WTC11 (cell line): ENCODE data around the gene DCHS2. TPM values are rescaled to one million over a fixed set of nuclear protein-coding genes. Genes with fewer than 3 reads are reported as not detected.

Source experiments
- ATAC-seq: fragments of 200-7000 bp; cut with Tn5 transposase; 2 replicates; pipeline ENCODE4 v1.10.0; 2021; ENCODE audit warnings: mild to moderate bottlenecking, moderate library complexity
- CTCF ChIA-PET: fragments of 300-600 bp; sonication (Branson Sonifier 250); formaldehyde crosslinking; loops from one replicate; lab custom pipeline; 2021; ENCODE audit warnings: antibody characterized with exemption; lab: Charles Lee
- POLR2A ChIA-PET: fragments of 350-600 bp; sonication (Branson Sonifier 250); formaldehyde crosslinking; loops from one replicate; lab custom pipeline; 2021; ENCODE audit warnings: antibody characterized with exemption; lab: Charles Lee
- DNase-seq: peaks from one replicate; pipeline ENCODE4 v3.0.0; 2021; ENCODE audit warnings: low spot score
- H3K27ac Mint-ChIP-seq: 2 replicates; pipeline ENCODE4 v1.8.0; 2021; ENCODE audit warnings: mixed read lengths
- H3K27me3 Mint-ChIP-seq: 2 replicates; pipeline ENCODE4 v1.8.0; 2021; ENCODE audit warnings: low read depth, mild to moderate bottlenecking, moderate library complexity, mixed read lengths
- H3K36me3 Mint-ChIP-seq: 2 replicates; pipeline ENCODE4 v1.8.0; 2021; ENCODE audit warnings: mixed read lengths
- H3K4me1 Mint-ChIP-seq: 2 replicates; pipeline ENCODE4 v1.8.0; 2022; ENCODE audit warnings: mixed read lengths
- H3K4me3 Mint-ChIP-seq: 2 replicates; pipeline ENCODE4 v1.8.0; 2021; ENCODE audit warnings: mild to moderate bottlenecking, moderate library complexity, mixed read lengths
- H3K9me3 Mint-ChIP-seq: 2 replicates; pipeline ENCODE4 v1.8.0; 2021; ENCODE audit warnings: mixed read lengths
- ATF1 ChIP-seq: sonication (generic); formaldehyde crosslinking; IDR thresholded peaks from 2 replicates; pipeline ENCODE4 v1.8.1; 2023; ENCODE audit warnings: mild to moderate bottlenecking, moderate library complexity, missing genetic modification reagents
- CTCF ChIP-seq: fragments of 200-600 bp; IDR thresholded peaks from 2 replicates; pipeline ENCODE4 v1.8.0; 2022; ENCODE audit warnings: antibody characterized with exemption
- FOXP4 ChIP-seq: sonication (generic); formaldehyde crosslinking; IDR thresholded peaks from 2 replicates; pipeline ENCODE4 v1.8.0; 2022; ENCODE audit warnings: mild to moderate bottlenecking, missing genetic modification reagents
- JAZF1 ChIP-seq: fragments of 250-450 bp; sonication (Bioruptor Pico); IDR thresholded peaks from 2 replicates; pipeline ENCODE4 v1.9.0; 2021; ENCODE audit warnings: moderate library complexity, mild to moderate bottlenecking, inconsistent platforms
- NFATC4 ChIP-seq: fragments of 250-450 bp; sonication (Bioruptor Pico); IDR thresholded peaks from 2 replicates; pipeline ENCODE4 v1.9.0; 2021; ENCODE audit warnings: mild to moderate bottlenecking
- NFE2L1 ChIP-seq: sonication (generic); formaldehyde crosslinking; IDR thresholded peaks from 2 replicates; pipeline ENCODE4 v1.8.1; 2023; ENCODE audit warnings: missing genetic modification reagents
- NR1H2 ChIP-seq: sonication (generic); formaldehyde crosslinking; IDR thresholded peaks from 2 replicates; pipeline ENCODE4 v1.9.0; 2021; ENCODE audit warnings: mild to moderate bottlenecking, moderate library complexity, missing genetic modification reagents
- PRDM15 ChIP-seq: sonication (generic); formaldehyde crosslinking; IDR thresholded peaks from 2 replicates; pipeline ENCODE4 v1.8.0; 2022; ENCODE audit warnings: missing genetic modification reagents
- RORB ChIP-seq: fragments of 250-450 bp; sonication (Bioruptor Pico); IDR thresholded peaks from 2 replicates; pipeline ENCODE4 v1.9.0; 2021; ENCODE audit warnings: mild to moderate bottlenecking
- SOX15 ChIP-seq: fragments of 250-450 bp; sonication (Bioruptor Pico); IDR thresholded peaks from 2 replicates; pipeline ENCODE4 v1.9.0; 2021; ENCODE audit warnings: mild to moderate bottlenecking
- SP1 ChIP-seq: sonication (generic); formaldehyde crosslinking; conservative IDR thresholded peaks from 2 replicates; pipeline ENCODE4 v1.8.1; 2022; ENCODE audit warnings: missing genetic modification reagents
- TEAD1 ChIP-seq: sonication (generic); formaldehyde crosslinking; IDR thresholded peaks from 2 replicates; pipeline ENCODE4 v1.8.0; 2022; ENCODE audit warnings: mild to moderate bottlenecking, missing genetic modification reagents
- TP53 ChIP-seq: sonication (generic); formaldehyde crosslinking; IDR thresholded peaks from 2 replicates; pipeline ENCODE4 v1.8.1; 2023; ENCODE audit warnings: mild to moderate bottlenecking, missing genetic modification reagents
- ZNF219 ChIP-seq: sonication (generic); formaldehyde crosslinking; IDR thresholded peaks from 2 replicates; pipeline ENCODE4 v1.8.0; 2023; ENCODE audit warnings: missing genetic modification reagents, mild to moderate bottlenecking, borderline replicate concordance
- ZNF263 ChIP-seq: sonication (generic); formaldehyde crosslinking; IDR thresholded peaks from 2 replicates; pipeline ENCODE4 v1.8.1; 2022; ENCODE audit warnings: low read depth, mild to moderate bottlenecking, moderate library complexity, missing genetic modification reagents
- ZNF425 ChIP-seq: fragments of 250-450 bp; sonication (Bioruptor Pico); conservative IDR thresholded peaks from 2 replicates; pipeline ENCODE4 v1.9.0; 2021; ENCODE audit warnings: mild to moderate bottlenecking
- total RNA-seq: library from RNA; stranded (reverse); gene quantifications from 3 replicates; pipeline ENCODE4 v1.2.3, GENCODE V29; 2021

Gene DCHS2
- total RNA-seq, 1 experiment from 2014 or later, result 1.3 TPM

GRCh38 chr4:154186888-154187287, 304.7 kb downstream of the DCHS2 start (continued):
- no peak for TF ChIP-seq FOXP4 (CRISPR knock-in tag)
- TF ChIP-seq SOX15 (CRISPR knock-in tag), result no peak
- TF ChIP-seq ZNF263 (CRISPR knock-in tag), result no peak
- no peak for TF ChIP-seq ATF1 (CRISPR knock-in tag)
- no peak for TF ChIP-seq NR1H2 (CRISPR knock-in tag)
- no peak for TF ChIP-seq ZNF219 (CRISPR knock-in tag)
- TF ChIP-seq JAZF1 (CRISPR knock-in tag), result no peak

GRCh38 chr4:154186035-154186434, 305.6 kb downstream of the DCHS2 start:
- H3K9me3 Mint-ChIP-seq, result no peaks in the 10 kb centered on the region
- no peaks in the 10 kb centered on the region; the same call in 1 of the 2 replicates for H3K27me3 Mint-ChIP-seq
- ATAC-seq (no peak), DNase-seq (no peak)
- POLR2A ChIA-PET, result no interaction called here
- TF ChIP-seq NFE2L1 (CRISPR knock-in tag) (no peak), RORB (CRISPR knock-in tag) (no peak), SP1 (CRISPR knock-in tag) (no peak), ZNF425 (CRISPR knock-in tag) (no peak), JAZF1 (CRISPR knock-in tag) (no peak), CTCF (no peak)
- CTCF ChIA-PET, result no interaction called here
- H3K27ac Mint-ChIP-seq, result no peak overlapping the region
- 0 out of 2 replicates have a peak, but pooled peaks cover 3% of the 10 kb centered on the region for H3K36me3 Mint-ChIP-seq
- no peak overlapping the region for H3K4me3 Mint-ChIP-seq
- H3K4me1 Mint-ChIP-seq, result peaks cover 29% of the 10 kb centered on the region

GRCh38 chr4:154184238-154184637, 307.4 kb downstream of the DCHS2 start:
- TF ChIP-seq TP53 (CRISPR knock-in tag) (no peak), NFATC4 (no peak), TEAD1 (CRISPR knock-in tag) (no peak), PRDM15 (CRISPR knock-in tag) (no peak)
- ChIA-PET CTCF (no interaction called here), POLR2A (no interaction called here)
- Mint-ChIP-seq H3K27ac (no peak overlapping the region), H3K4me1 (peaks cover 29% of the 10 kb centered on the region), H3K36me3 (0 out of 2 replicates have a peak, but pooled peaks cover 3% of the 10 kb centered on the region), H3K27me3 (no peaks in the 10 kb centered on the region; the same call in 1 of the 2 replicates), H3K9me3 (no peaks in the 10 kb centered on the region), H3K4me3 (no peak overlapping the region)
- DNase-seq (no peak), ATAC-seq (peak; percentile 59)
